Trophoblast cell (in vitro differentiated cells and primary cell): Measurements from ENCODE around the gene FGF3. TPM values are rescaled to one million over a fixed set of nuclear protein-coding genes. Genes with fewer than 3 reads are reported as not detected.

ENCODE experiments used
- DNase-seq, 2 donors: peaks; one replicate each; pipeline ENCODE4 v3.0.0-alpha.2; 2016
- H2AFZ ChIP-seq: 2 replicates; pipeline ENCODE4 v1.6.1; 2013; ENCODE audit warnings: low read length, moderate library complexity, mild to moderate bottlenecking; ENCODE audit not compliant: insufficient read depth, poor library complexity
- H2AK5ac ChIP-seq: 2 replicates; pipeline ENCODE4 v1.6.1; 2013; ENCODE audit warnings: mild to moderate bottlenecking, low read length
- H2BK120ac ChIP-seq: 2 replicates; pipeline ENCODE4 v1.6.1; 2013; ENCODE audit warnings: low read length, mild to moderate bottlenecking, moderate library complexity; ENCODE audit not compliant: insufficient read depth, poor library complexity
- H2BK12ac ChIP-seq: 2 replicates; pipeline ENCODE4 v1.6.1; 2013; ENCODE audit warnings: mild to moderate bottlenecking, low read length, moderate library complexity
- H2BK5ac ChIP-seq: 2 replicates; pipeline ENCODE4 v1.6.1; 2013; ENCODE audit warnings: low read length, low read depth, moderate library complexity, mild to moderate bottlenecking; ENCODE audit not compliant: poor library complexity
- H3K14ac ChIP-seq: 2 replicates; pipeline ENCODE4 v1.6.1; 2013; ENCODE audit warnings: mild to moderate bottlenecking, low read length
- H3K18ac ChIP-seq: 2 replicates; pipeline ENCODE4 v1.6.1; 2013; ENCODE audit warnings: mild to moderate bottlenecking, low read length
- H3K23ac ChIP-seq: 2 replicates; pipeline ENCODE4 v1.6.1; 2013; ENCODE audit warnings: low read length
- H3K27ac ChIP-seq: 2 replicates; pipeline ENCODE4 v1.5.1; 2013; ENCODE audit warnings: low read depth, mild to moderate bottlenecking, inconsistent platforms, low read length, moderate library complexity
- H3K27me3 ChIP-seq: 2 replicates; pipeline ENCODE4 v1.6.1; 2013; ENCODE audit warnings: inconsistent platforms, mild to moderate bottlenecking, low read length, moderate library complexity; ENCODE audit not compliant: insufficient read depth
- H3K36me3 ChIP-seq, 2 experiments: 1 replicate in 1 of 2; 2 replicates in 1 of 2; pipeline ENCODE4 v1.6.1; 2013; ENCODE audit warnings: low read length in 2 of 2, mild to moderate bottlenecking in 2 of 2, moderate library complexity in 1 of 2; ENCODE audit not compliant: insufficient read depth in 2 of 2, control insufficient read depth in 1 of 2
- H3K4ac ChIP-seq: 2 replicates; pipeline ENCODE4 v1.6.1; 2013; ENCODE audit warnings: low read depth, mild to moderate bottlenecking, low read length, moderate library complexity
- H3K4me1 ChIP-seq, 2 experiments: 1 replicate in 1 of 2; 2 replicates in 1 of 2; pipeline ENCODE4 v1.6.1; 2013; ENCODE audit warnings: low read length in 2 of 2, mild to moderate bottlenecking in 2 of 2, moderate library complexity in 1 of 2; ENCODE audit not compliant: insufficient read depth in 2 of 2, control insufficient read depth in 1 of 2
- H3K4me2 ChIP-seq: 2 replicates; pipeline ENCODE4 v1.6.1; 2013; ENCODE audit warnings: inconsistent platforms, mild to moderate bottlenecking, low read length, moderate library complexity
- H3K4me3 ChIP-seq: 2 replicates; pipeline ENCODE4 v1.5.1; 2013; ENCODE audit warnings: mild to moderate bottlenecking, low read depth, low read length, inconsistent platforms
- H3K79me1 ChIP-seq: one replicate; pipeline ENCODE4 v1.6.1; 2013; ENCODE audit warnings: low read length
- H3K79me2 ChIP-seq: 2 replicates; pipeline ENCODE4 v1.6.1; 2013; ENCODE audit warnings: low read length, mild to moderate bottlenecking; ENCODE audit not compliant: control insufficient read depth, insufficient read depth, poor library complexity
- H3K9ac ChIP-seq: 2 replicates; pipeline ENCODE4 v1.6.1; 2013; ENCODE audit warnings: mild to moderate bottlenecking, low read length
- H3K9me3 ChIP-seq: 2 replicates; pipeline ENCODE4 v1.6.1; 2013; ENCODE audit warnings: low read depth, mild to moderate bottlenecking, control low read depth, inconsistent platforms, low read length; ENCODE audit not compliant: insufficient read depth
- H4K12ac ChIP-seq: 2 replicates; pipeline ENCODE4 v1.6.1; 2013; ENCODE audit warnings: low read depth, mild to moderate bottlenecking, low read length, moderate library complexity
- H4K8ac ChIP-seq: 2 replicates; pipeline ENCODE4 v1.6.1; 2013; ENCODE audit warnings: low read depth, mild to moderate bottlenecking, low read length, moderate library complexity
- H4K91ac ChIP-seq: one replicate; pipeline ENCODE4 v1.6.1; 2013; ENCODE audit warnings: low read depth, mild to moderate bottlenecking, low read length, moderate library complexity
- WGBS: extraction: QIAGEN DNeasy Blood & Tissue Kit; methylation state at CpG from one replicate; pipeline ENCODE4 v1.1.7; 2013; ENCODE audit warnings: missing lambda C conversion rate; ENCODE audit not compliant: insufficient read length, insufficient coverage; ENCODE audit errors: extremely low coverage; 5-methylcytosine and 5-hydroxymethylcytosine counted together
- polyA plus RNA-seq: library from polyadenylated mRNA; stranded (reverse); fragments of 200-250 nt; gene quantifications from 2 replicates; pipeline ENCODE4 v1.2.3, GENCODE V29; 2013

The FGF3 gene
- polyA plus RNA-seq = not detected in 2 replicates

DNA sequence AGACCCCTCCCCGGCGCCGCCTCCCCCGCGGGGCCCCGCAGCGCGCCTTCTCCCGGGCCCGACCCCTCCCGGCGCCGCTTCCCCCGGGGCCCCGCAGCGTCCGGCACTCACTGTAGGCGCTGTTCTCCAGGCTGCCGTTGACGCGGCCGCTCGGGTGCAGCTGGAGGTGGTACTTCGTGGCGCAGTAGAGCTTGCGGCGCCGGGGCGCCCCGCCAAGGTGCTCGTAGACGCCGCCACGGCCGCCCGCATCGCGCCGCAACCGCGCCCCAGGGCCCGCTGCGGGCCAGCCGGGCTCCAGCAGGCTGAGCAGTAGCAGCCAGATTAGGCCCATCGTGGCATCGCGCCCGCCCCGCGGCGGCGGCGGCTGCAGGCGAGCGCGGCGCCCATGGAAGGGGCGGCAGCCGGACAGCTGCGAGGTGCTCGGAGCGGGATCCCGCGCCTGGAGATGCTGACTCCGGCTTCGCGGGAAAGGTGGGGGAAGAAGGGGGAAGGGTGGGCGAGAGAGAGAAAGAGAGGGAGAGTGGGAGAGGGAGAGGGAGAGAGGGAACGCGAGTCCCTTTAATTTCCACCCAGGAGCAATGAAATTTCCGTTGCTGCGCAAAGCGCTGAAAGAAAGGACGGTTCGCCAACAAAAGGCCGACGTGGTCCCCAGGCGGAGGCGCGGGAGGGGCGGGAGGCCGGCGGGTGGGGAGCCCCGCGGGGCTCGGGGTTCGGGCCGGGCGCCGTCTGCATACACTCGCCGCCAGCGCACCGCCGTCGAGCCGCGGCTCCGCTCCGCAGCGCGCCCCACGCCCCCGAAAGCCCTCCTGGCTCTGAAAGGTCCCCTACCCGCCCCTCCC lies at the start of gene FGF3:
FGF3 (minus strand) TSS at position 814 of the 839 bp plus-strand sequence; CDS start at position 331, 483 bp downstream.
- H2AFZ ChIP-seq = no peak within 1 kb of the TSS
- no peak within 1 kb of the TSS for H3K14ac ChIP-seq
- no peaks in the 10 kb centered on the region for H3K36me3 ChIP-seq
- no peak within 1 kb of the TSS for H3K18ac ChIP-seq
- H3K4me3 ChIP-seq = no peak within 1 kb of the TSS
- H4K12ac ChIP-seq = no peak within 1 kb of the TSS
- peaks cover 16% of the 10 kb centered on the region for H3K9me3 ChIP-seq
- no CpG with 5 or more reads among the region's 105 CpGs for WGBS
- no peak within 1 kb of the TSS for H2BK120ac ChIP-seq
- H2AK5ac ChIP-seq = no peak within 1 kb of the TSS
- H3K4me2 ChIP-seq = peak within 1 kb of the TSS; percentile 76
- no peak within 1 kb of the TSS for H3K4ac ChIP-seq
- no peak within 1 kb of the TSS for H3K27ac ChIP-seq
- H3K27me3 ChIP-seq = peaks cover 60% of the 10 kb centered on the region
- peaks cover 7 to 15% of the 10 kb centered on the region in 2 experiments for H3K4me1 ChIP-seq
- no peak within 1 kb of the TSS for H3K23ac ChIP-seq
- H4K91ac ChIP-seq = no peak within 1 kb of the TSS
- H2BK12ac ChIP-seq = no peak within 1 kb of the TSS
- no peaks in the 10 kb centered on the region for H3K79me1 ChIP-seq
- no peak within 1 kb of the TSS for H4K8ac ChIP-seq
- no peak within 1 kb of the TSS for H3K9ac ChIP-seq
- peak; percentile 58 to 77 for DNase-seq
- H2BK5ac ChIP-seq = no peak within 1 kb of the TSS
- no peaks in the 10 kb centered on the region for H3K79me2 ChIP-seq

GRCh38 chr11:69868871-69869270 lies 49.7 kb upstream of the FGF3 start:
- DNase-seq = no peak
- H2BK120ac ChIP-seq = no peak overlapping the region
- H3K14ac ChIP-seq = no peak overlapping the region
- no peak overlapping the region for H2AFZ ChIP-seq
- peaks cover 5% of the 10 kb centered on the region for H3K9me3 ChIP-seq
- H3K23ac ChIP-seq = no peak overlapping the region
- H4K12ac ChIP-seq = no peak overlapping the region
- no peak overlapping the region for H2AK5ac ChIP-seq
- no peak overlapping the region for H3K4me3 ChIP-seq
- H3K27me3 ChIP-seq = no peaks in the 10 kb centered on the region
- no peak overlapping the region for H3K9ac ChIP-seq
- H2BK5ac ChIP-seq = no peak overlapping the region
- no peak overlapping the region for H3K18ac ChIP-seq
- H3K4ac ChIP-seq = no peak overlapping the region
- no peak overlapping the region for H3K4me2 ChIP-seq
- no peaks in the 10 kb centered on the region for H3K36me3 ChIP-seq
- H4K8ac ChIP-seq = no peak overlapping the region
- no peaks in the 10 kb centered on the region for H3K4me1 ChIP-seq
- no peaks in the 10 kb centered on the region for H3K79me2 ChIP-seq
- no peaks in the 10 kb centered on the region for H3K79me1 ChIP-seq
- no peak overlapping the region for H2BK12ac ChIP-seq
- no peak overlapping the region for H3K27ac ChIP-seq
- no CpG with 5 or more reads among the region's 8 CpGs for WGBS
- no peak overlapping the region for H4K91ac ChIP-seq

GRCh38 chr11:69868006-69868810 lies 49.0 kb upstream of the FGF3 start:
- Histone ChIP-seq H2BK120ac (no peak overlapping the region), H3K27ac (no peak overlapping the region), H3K79me1 (no peaks in the 10 kb centered on the region), H2BK12ac (no peak overlapping the region), H2AK5ac (no peak overlapping the region), H3K9me3 (peaks cover 5% of the 10 kb centered on the region), H3K4me2 (no peak overlapping the region), H4K91ac (no peak overlapping the region), H3K23ac (no peak overlapping the region), H3K79me2 (no peaks in the 10 kb centered on the region), H3K18ac (no peak overlapping the region), H3K14ac (no peak overlapping the region), H3K27me3 (no peaks in the 10 kb centered on the region), H2BK5ac (no peak overlapping the region), H3K4me3 (no peak overlapping the region), H2AFZ (no peak overlapping the region), H3K4ac (no peak overlapping the region), H3K4me1 (no peaks in the 10 kb centered on the region), H3K9ac (no peak overlapping the region), H3K36me3 (no peaks in the 10 kb centered on the region), H4K8ac (no peak overlapping the region), H4K12ac (no peak overlapping the region)
- WGBS = no CpG with 5 or more reads among the region's 41 CpGs
- DNase-seq = no peak

- WGBS = 100% methylated on average over 2 of the region's 30 CpGs
- H3K23ac ChIP-seq = no peak overlapping the region
- no peak overlapping the region for H4K12ac ChIP-seq
- no peaks in the 10 kb centered on the region for H3K4me1 ChIP-seq
- no peak overlapping the region for H3K14ac ChIP-seq
- H3K36me3 ChIP-seq = no peaks in the 10 kb centered on the region
- H2BK120ac ChIP-seq = no peak overlapping the region
- H2BK12ac ChIP-seq = no peak overlapping the region
- H2AK5ac ChIP-seq = no peak overlapping the region
- H3K27ac ChIP-seq = no peak overlapping the region
- no peak overlapping the region for H3K4ac ChIP-seq
- no peak overlapping the region for H3K4me2 ChIP-seq
- no peak overlapping the region for H3K18ac ChIP-seq
- H4K8ac ChIP-seq = no peak overlapping the region
- H3K4me3 ChIP-seq = no peak overlapping the region
- peaks cover 5% of the 10 kb centered on the region for H3K9me3 ChIP-seq
- H3K79me1 ChIP-seq = no peaks in the 10 kb centered on the region
- no peak for DNase-seq
- H2BK5ac ChIP-seq = no peak overlapping the region
- H4K91ac ChIP-seq = no peak overlapping the region
- no peak overlapping the region for H3K9ac ChIP-seq
- H3K79me2 ChIP-seq = no peaks in the 10 kb centered on the region
- no peak overlapping the region for H2AFZ ChIP-seq
- no peaks in the 10 kb centered on the region for H3K27me3 ChIP-seq
Observed at GRCh38 chr11:69867076-69868005, 48.1 kb upstream of the FGF3 start.
